GM08714 (cell line): Measurements from ENCODE around the gene PLA2G12B.
"Not testable (repeated sequence)": the region's sequence is repeated elsewhere in the genome, so short reads cannot be mapped to it uniquely, and the experiment has no call there.

Experiments
- H3K4me3 ChIP-seq: fragments of 200-500 bp; sonication (Bioruptor generic); 2 replicates; pipeline ENCODE4 v1.5.1; 2014; ENCODE audit warnings: mild to moderate bottlenecking, low read length, inconsistent platforms
- ZNF274 ChIP-seq: IDR thresholded peaks from 2 replicates; pipeline ENCODE4 v1.6.1; 2012; ENCODE audit warnings: mild to moderate bottlenecking, low read depth, low read length

Gene PLA2G12B, protein sequence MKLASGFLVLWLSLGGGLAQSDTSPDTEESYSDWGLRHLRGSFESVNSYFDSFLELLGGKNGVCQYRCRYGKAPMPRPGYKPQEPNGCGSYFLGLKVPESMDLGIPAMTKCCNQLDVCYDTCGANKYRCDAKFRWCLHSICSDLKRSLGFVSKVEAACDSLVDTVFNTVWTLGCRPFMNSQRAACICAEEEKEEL

DNA sequence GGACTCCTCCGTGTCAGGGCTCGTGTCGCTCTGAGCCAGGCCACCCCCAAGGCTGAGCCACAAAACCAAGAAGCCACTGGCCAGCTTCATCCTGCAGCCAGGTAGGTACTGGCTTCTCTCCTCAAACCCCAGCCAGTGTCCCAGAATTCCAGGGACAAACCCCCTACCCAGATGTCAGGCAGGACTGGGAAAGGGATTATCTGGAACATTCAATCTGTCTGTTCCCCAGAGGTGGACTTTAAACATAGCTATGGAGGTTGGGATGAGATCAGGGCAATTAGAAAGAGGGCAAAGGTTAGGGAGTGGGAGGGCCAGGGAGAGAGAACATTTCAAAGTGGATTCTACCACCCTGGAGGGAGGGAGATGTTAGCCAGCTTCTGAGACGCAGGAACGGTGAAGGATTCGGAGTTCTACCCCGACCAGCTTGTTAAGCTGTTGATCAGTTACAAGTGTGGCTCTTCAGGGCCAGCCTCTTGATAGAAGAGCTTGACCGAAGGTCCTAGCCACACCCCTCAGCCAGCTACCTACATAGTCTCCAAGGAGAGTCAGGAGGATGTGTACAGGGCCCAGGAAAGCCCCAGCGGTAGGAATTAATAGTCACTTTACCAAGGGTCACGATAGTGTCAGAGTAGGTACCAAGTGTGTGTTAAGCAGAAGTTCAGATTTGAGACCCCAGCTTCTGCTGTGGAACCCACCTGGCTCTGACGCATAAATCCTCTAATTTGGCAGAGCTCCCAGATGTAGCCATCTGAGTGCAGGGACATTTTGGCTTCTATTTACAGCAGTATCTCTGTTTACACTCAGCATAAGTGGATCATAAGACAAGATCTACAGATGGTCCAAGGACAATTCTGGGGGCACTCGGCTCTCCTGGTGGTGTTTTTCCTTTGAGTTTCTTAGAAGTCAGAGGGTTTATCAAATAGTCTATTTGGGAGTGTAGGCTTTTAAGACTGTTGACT lies at the start of gene PLA2G12B:
TSS of gene PLA2G12B (minus strand) at position 211 of the 959 bp plus-strand sequence. CDS start at position 90, 121 bp downstream.
- TF ChIP-seq ZNF274: no peak
- no peak within 1 kb of the TSS for H3K4me3 ChIP-seq

DNA sequence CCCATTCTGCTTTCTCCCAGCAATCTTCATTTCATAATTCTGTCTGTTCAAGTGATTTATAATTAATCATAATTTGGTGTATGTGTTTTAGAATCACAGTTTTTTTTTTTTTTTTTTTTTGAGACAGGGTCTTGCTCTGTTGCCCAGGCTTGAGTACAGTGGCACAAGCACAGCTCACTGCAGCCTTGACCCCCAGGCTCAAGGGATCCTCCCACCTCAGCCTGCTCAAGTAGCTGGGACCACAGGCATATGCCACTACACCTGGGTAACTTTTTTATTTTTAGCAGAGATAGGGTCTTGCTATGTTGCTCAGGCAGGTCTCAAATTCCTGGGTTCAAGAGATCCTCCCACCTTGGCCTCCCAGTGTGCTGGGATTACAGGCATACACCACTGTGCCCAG lies 49.2 kb upstream of the PLA2G12B start:
- TF ChIP-seq ZNF274: no peak
- H3K4me3 ChIP-seq: no peak overlapping the region

DNA sequence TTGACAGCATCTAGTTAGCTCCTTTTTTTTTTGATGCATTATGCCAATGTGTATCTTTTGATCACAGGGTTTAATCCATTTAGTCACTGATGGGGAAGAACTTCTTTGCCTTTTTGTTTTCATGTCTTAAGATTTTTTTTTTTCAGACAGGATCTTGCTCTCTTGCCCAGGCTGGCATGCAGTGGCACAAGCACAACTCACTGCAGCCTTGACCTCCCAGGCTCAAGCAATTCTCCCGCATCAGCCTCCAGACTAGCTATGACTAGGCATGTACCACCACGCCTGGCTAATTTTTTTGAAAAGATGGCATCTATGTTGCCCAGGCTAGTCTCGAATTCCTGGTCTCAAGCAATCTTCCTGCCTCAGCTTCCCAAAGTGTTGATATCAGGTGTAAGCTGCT lies 46.4 kb upstream of the PLA2G12B start:
- no peak overlapping the region for H3K4me3 ChIP-seq
- TF ChIP-seq ZNF274: no peak

DNA sequence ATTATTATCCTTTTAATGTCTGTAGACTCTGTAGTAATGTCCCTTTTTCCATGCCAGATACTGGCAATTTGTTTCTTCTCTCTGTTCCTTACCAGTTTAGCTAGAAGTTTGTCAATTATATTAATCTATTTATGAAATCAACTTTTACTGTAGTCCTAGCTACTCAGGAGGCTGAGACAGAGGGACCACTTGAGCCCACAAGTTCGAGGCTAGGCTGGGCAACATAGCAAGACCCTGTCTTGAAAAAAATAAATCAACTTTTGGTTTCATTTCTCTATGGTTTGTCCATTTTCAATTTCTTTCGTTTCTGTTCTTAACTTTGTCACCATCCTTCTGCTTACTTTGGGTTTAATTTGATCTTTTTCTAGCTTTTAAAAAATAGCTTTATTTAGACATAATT lies 42.5 kb upstream of the PLA2G12B start:
- H3K4me3 ChIP-seq: no peak overlapping the region
- TF ChIP-seq ZNF274: no peak

DNA sequence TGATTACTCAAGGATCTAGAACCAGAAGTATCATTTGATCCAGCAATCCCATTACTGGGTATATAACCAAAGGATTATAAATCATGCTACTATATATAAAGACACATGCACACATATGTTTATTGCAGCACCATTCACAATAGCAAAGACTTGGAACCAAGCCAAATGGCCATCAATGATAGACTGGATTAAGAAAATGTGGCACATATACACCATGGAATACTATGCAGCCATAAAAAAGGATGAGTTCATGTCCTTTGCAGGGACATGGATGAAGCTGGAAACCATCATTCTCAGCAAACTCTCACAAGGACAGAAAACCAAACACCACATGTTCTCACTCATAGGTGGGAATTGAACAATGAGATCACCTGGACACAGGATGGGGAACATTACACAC lies 40.9 kb upstream of the PLA2G12B start:
- not testable (repeated sequence) for H3K4me3 ChIP-seq

DNA sequence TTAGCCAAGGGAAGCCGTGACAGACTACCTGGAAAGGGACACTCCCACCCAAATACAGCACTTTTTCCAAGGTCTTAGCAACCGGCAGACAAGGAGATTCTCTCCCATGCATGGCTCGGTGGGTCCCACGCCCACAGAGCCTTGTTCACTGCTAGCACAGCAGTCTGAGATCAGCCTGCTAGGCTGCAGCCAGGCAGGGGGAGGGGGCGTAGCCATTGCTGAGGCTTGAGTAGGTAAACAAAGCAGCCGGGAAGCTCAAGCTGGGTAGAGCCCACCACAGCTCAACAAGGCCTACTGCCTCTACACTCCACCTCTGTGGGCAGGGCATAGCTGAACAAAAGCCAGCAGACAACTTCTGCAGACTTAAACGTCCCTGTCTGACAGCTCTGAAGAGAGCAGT lies 35.2 kb upstream of the PLA2G12B start:
- not testable (repeated sequence) for H3K4me3 ChIP-seq

DNA sequence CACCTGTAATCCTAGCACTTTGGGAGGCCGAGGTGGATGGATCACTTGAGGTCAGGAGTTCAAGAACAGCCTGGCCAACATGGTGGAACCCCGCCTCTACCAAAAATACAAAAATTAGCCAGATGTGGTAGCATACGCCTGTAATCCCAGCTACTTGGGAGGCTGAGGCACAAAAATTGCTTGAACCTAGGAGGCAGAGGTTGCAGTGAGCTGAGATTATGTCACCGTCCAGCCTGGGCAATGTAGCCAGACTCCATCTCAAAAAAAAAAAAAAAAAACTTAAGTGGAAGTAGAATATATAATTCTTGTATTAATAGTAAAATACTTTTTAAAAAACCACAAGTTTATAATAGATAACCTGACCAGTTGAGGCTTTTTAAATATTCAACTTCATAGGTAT lies 30.0 kb upstream of the PLA2G12B start:
- H3K4me3 ChIP-seq: not testable (repeated sequence)

DNA sequence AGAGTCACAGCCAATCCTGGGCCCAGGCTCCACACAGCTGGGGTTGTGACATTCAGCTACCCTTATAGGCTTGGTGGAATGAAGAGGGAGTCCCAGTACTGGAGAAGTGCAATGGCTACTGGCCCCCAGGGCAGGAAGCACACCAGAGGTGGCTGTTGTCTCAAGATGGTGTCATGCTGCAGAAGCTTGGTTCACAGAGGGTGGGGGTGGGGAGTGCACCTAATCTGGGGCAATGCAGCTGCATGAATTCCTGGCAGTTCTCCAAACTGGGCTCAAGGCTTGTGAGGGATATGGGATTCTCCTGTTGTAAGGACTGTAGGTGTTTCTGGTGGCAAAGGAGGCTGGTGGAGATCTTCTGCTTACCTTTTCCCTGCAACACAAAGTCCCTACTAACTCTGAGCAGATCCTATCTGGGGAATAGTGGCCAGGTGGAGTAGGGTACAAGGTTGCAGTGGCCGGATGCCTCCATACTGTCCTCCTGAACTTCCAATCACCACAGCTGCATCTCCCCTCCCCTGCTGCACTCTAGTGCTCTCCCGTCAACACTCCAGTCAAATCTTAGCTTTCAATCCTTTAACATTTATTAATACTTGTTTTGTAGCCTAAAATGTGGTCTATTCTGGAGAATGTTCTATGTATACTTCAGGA lies 27.4 kb upstream of the PLA2G12B start:
- TF ChIP-seq ZNF274: no peak
- no peak overlapping the region for H3K4me3 ChIP-seq

DNA sequence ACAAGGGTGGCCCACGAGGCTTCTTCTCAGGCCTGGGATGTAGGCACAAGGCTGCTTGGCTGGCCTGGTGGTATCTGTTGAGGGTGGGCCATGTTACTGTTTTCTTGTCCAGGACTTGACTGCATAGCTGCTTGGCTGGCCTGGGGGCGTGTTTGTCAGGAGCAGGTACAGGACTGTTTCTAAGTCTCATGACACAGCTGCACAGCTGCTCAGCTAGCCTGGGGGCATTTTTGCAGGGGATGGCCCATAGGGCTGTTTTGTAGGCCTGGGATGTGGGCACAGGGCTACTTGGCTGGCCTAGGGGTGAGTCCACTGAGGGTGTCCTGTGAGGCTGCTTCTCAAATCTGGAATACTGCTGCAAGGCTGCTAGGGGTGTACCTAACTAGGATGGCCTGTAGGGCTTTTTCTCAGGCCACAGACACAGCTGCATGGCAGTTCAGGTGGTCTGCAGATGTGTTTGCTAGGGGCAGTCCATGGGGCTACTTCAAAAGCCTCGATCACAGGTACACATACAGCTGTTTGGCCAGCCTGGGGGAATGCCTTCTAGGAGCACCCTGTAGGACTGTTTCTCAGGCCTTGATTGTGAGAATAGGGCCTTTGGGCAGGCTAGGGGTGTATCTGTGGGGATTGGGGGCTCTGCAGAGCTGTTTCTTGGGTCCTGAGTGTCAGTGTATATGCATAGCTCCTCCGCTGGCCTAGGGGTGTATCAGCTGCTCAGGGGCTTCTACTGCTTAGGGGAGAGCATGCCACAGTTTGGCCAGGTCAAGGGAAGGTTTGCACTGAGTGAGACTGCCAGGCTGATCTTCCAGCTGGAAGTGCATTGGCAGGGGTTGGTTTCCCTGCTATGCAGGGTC lies 26.6 kb upstream of the PLA2G12B start:
- H3K4me3 ChIP-seq: no peak overlapping the region
- no peak for TF ChIP-seq ZNF274

DNA sequence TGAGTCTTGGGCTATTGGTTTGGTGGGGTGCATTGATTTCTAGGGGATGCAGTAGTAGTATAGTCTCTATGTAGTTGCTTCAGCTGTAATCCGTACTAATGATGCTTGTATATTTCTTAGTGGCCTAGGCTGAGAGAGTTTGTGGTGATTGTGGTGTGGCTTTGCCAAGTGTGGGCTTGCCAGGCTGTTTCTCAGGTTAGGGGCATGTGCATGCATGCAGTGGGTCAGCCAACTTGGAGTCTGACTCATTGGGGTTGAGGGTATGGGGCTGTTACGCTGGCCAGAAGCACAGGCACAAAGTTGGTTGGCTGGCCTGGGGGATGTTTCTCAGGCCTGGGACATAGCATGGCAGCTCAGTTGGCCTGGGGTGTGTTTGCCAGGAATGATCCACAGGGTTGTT lies 25.7 kb upstream of the PLA2G12B start:
- H3K4me3 ChIP-seq: no peak overlapping the region
- TF ChIP-seq ZNF274: no peak

DNA sequence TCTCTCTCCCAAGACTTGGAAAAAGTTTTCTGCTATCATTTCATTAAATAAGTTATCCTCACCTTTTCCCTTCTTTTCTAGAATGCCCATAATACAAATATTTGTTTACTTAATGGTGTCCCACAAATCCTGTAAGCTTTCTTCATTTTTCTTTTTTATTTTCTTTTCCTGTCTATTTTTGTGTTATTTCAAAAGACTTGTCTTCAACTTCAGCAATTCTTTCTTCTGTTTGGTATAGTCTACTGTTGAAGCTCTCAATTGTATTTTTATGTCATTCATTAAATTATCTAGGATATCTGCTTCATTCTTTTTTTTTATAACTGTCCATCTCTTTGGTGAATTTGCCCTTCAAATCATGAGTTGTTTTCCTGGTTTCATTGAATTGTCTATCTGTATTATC lies 25.1 kb upstream of the PLA2G12B start:
- no peak for TF ChIP-seq ZNF274
- H3K4me3 ChIP-seq: no peak overlapping the region

DNA sequence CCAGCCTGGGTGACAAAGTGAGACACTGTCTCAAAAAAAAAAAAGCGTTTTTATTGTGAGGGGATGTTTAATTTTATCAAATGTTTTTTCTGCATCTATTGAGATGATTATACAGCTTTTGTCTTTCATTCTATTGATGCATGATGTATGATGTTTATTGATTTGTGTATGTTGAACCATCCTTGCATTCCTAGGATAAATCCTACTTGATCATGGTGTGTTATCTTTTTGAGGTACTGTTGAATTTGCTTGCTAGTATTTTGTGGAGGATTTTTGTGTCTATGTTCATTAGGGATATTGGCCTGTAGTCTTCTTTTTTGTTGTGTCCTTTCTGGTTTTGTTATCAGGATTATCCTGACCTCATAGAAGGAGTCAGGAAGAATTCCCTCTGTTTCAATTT lies 22.3 kb upstream of the PLA2G12B start:
- no peak for TF ChIP-seq ZNF274
- no peak overlapping the region for H3K4me3 ChIP-seq

DNA sequence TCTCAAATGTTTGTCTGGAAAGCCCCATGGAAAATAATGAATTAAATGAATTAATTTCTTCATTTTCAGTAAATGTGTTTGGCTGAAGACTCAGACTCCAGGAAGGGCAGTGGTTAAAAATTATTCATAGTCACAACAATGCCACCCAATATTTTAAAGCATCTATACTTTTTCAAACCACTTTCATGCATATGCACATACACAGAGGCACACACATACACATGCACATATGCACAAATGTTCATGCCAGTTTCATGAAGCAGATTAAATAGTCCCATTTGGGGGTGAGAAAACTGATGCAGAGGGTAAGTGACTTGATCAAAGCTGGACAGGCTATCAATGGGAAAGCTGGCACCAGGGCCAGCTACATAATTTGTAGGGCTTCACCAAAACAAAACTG lies 1.4 kb upstream of the PLA2G12B start:
- H3K4me3 ChIP-seq: no peak overlapping the region
- TF ChIP-seq ZNF274: no peak

DNA sequence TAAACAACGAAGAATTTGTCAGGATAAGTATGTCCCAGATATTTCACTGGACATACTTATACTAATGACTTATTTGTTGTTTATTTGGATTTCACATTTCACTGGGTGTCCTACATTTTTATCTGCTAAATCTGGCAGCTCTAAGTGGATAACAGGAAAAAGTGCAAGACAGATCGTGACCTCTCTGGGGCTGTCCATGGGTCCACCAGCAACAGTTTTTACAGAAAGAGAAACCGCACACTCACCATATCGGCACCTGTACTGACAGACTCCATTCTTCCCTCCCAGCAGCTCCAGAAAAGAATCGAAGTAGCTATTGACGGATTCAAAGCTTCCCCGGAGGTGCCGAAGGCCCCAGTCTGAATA lies 393 bp downstream of the PLA2G12B start:
- H3K4me3 ChIP-seq: no peak overlapping the region
- TF ChIP-seq ZNF274: no peak

DNA sequence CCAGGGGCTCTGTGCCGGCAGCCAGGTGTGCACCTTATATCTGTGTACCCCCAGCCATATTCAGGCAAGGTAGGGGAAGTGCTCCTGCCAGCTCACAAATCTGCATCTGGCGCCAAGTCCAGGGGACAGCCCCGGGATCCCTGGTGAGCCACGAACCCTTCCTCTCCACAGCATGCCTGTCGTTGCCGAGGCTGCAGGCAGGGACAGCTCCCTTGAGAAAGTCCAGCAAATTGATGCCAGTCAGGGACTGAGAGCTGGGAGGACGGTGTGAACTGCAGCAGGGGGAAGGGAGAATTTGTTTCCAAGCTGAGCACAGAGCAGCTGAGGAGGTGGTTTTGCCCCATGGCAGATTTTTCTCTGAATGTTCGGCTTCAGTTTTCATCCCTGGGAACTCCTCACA lies 919 bp downstream of the PLA2G12B start:
- H3K4me3 ChIP-seq: no peak overlapping the region
- TF ChIP-seq ZNF274: no peak
